PC-9 (cell line): ENCODE data around the gene PIK3R1. TPM values are rescaled to one million over a fixed set of nuclear protein-coding genes. Genes with fewer than 3 reads are reported as not detected.

Experiments
- BruUV-seq: library from RNA; stranded (reverse); fragments of 400-500 nt; replicated peaks from 2 replicates; lab custom pipeline; 2021; lab: Mats Ljungman, UMichigan
- CTCF ChIA-PET: fragments of 300-600 bp; sonication (Branson Sonifier 250); formaldehyde crosslinking; loops from one replicate; lab custom pipeline; 2022; ENCODE audit warnings: antibody characterized with exemption; lab: Charles Lee
- POLR2A ChIA-PET: fragments of 300-600 bp; sonication (Branson Sonifier 250); formaldehyde crosslinking; loops from one replicate; lab custom pipeline; 2022; ENCODE audit warnings: antibody characterized with exemption; ENCODE audit not compliant: unreplicated experiment; lab: Charles Lee
- DNase-seq, 2 experiments: peaks; one replicate each; pipeline versions ENCODE4 v3.0.0 to v3.0.0-alpha.2; 2015 to 2022; ENCODE audit warnings: mixed read lengths in 1 of 2
- H2AFZ ChIP-seq: fragments of 200-600 bp; sonication (generic); 2 replicates; pipeline ENCODE4 v1.8.1; 2017; ENCODE audit warnings: antibody characterized with exemption
- H3F3A ChIP-seq: fragments of 200-600 bp; sonication (generic); 2 replicates; pipeline ENCODE4 v1.8.1; 2017; ENCODE audit warnings: antibody characterized with exemption, mild to moderate bottlenecking, low read depth; ENCODE audit not compliant: insufficient read depth
- H3K27ac ChIP-seq: fragments of 200-600 bp; sonication (generic); 2 replicates; pipeline ENCODE4 v1.6.1; 2016; ENCODE audit warnings: mixed run types
- H3K27me3 ChIP-seq: fragments of 200-600 bp; sonication (generic); 2 replicates; pipeline ENCODE4 v1.6.1; 2016; ENCODE audit warnings: low read depth, mixed run types; ENCODE audit not compliant: insufficient read depth
- H3K36me3 ChIP-seq: fragments of 200-600 bp; sonication (generic); 2 replicates; pipeline ENCODE4 v1.6.1; 2016; ENCODE audit warnings: low read depth, mixed run types
- H3K4me1 ChIP-seq: fragments of 200-600 bp; sonication (generic); replicated peaks from 2 replicates; pipeline ENCODE4 v1.6.1; 2016; ENCODE audit warnings: mixed run types; ENCODE audit not compliant: insufficient read depth
- H3K4me2 ChIP-seq: fragments of 200-600 bp; sonication (generic); 2 replicates; pipeline ENCODE4 v1.6.1; 2017; ENCODE audit warnings: mixed run types
- H3K4me3 ChIP-seq: fragments of 200-600 bp; sonication (generic); 2 replicates; pipeline ENCODE4 v1.6.1; 2016; ENCODE audit warnings: mixed run types
- H3K79me2 ChIP-seq: fragments of 200-600 bp; sonication (generic); 2 replicates; pipeline ENCODE4 v1.6.1; 2017; ENCODE audit warnings: low read depth, mixed run types
- H3K9me2 ChIP-seq: fragments of 200-600 bp; sonication (generic); 2 replicates; pipeline ENCODE4 v1.8.1; 2017; ENCODE audit warnings: mild to moderate bottlenecking; ENCODE audit not compliant: insufficient read depth
- H3K9me3 ChIP-seq: fragments of 200-600 bp; sonication (generic); 2 replicates; pipeline ENCODE4 v1.8.1; 2016; ENCODE audit warnings: low read depth; ENCODE audit not compliant: insufficient read depth
- H4K20me1 ChIP-seq: fragments of 200-600 bp; sonication (generic); 2 replicates; pipeline ENCODE4 v1.8.1; 2017; ENCODE audit not compliant: insufficient read depth
- EZH2 ChIP-seq: fragments of 200-600 bp; sonication (generic); IDR thresholded peaks from 2 replicates; pipeline ENCODE4 v1.8.0; 2017; ENCODE audit warnings: antibody characterized with exemption, low read depth
- intact Hi-C: fragments of 100-400 bp; cut with micrococcal nuclease; formaldehyde crosslinking; loops from one replicate; pipeline ENCODE4 v1.10.0; 2022; ENCODE audit not compliant: unreplicated experiment
- total RNA-seq: library from RNA; stranded (reverse); gene quantifications from 2 replicates; pipeline ENCODE4 v1.2.3, GENCODE V29; 2021
- TF ChIP-seq, protein P1 (sequence below): fragments of 200-600 bp; sonication (generic); conservative IDR thresholded peaks from 2 replicates; pipeline ENCODE4 v1.6.1; 2017; ENCODE audit warnings: mixed run types, antibody characterized with exemption, mild to moderate bottlenecking, moderate library complexity

PIK3R1 gene
- total RNA-seq, 1 experiment from 2014 or later, result 15.9 TPM

DNA sequence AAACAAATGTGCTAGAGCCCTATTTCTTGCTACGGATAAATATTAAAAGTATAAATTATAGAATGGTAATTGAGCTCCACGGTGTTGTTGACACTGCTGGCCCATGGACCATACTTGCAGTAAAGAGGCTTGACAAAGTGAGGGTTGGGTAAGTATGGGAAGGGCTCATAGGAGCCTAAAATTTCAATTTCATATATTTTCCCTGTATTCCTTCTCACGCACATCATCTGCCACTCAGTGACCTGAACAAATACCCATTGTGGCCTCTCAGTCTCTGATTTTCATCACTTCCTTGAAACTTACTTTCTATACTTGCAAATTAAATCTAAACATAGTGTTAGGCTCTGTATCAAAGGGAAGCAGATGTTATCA lies 116.5 kb downstream of the PIK3R1 start:
- peaks cover 21% of the 10 kb centered on the region for H3F3A ChIP-seq
- no peaks in the 10 kb centered on the region for H3K9me2 ChIP-seq
- POLR2A ChIA-PET, result no interaction called here
- no peak overlapping the region for H2AFZ ChIP-seq
- no peaks in the 10 kb centered on the region for H3K9me3 ChIP-seq
- no peak overlapping the region for H3K4me2 ChIP-seq
- H3K27me3 ChIP-seq, result no peaks in the 10 kb centered on the region
- H3K4me1 ChIP-seq, result peaks cover 30% of the 10 kb centered on the region
- H4K20me1 ChIP-seq, result no peaks in the 10 kb centered on the region
- no TSS peak for BruUV-seq
- TF ChIP-seq EZH2, result no peak
- TF ChIP-seq, protein P1, sequence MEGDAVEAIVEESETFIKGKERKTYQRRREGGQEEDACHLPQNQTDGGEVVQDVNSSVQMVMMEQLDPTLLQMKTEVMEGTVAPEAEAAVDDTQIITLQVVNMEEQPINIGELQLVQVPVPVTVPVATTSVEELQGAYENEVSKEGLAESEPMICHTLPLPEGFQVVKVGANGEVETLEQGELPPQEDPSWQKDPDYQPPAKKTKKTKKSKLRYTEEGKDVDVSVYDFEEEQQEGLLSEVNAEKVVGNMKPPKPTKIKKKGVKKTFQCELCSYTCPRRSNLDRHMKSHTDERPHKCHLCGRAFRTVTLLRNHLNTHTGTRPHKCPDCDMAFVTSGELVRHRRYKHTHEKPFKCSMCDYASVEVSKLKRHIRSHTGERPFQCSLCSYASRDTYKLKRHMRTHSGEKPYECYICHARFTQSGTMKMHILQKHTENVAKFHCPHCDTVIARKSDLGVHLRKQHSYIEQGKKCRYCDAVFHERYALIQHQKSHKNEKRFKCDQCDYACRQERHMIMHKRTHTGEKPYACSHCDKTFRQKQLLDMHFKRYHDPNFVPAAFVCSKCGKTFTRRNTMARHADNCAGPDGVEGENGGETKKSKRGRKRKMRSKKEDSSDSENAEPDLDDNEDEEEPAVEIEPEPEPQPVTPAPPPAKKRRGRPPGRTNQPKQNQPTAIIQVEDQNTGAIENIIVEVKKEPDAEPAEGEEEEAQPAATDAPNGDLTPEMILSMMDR, result no peak
- no peak overlapping the region for H3K4me3 ChIP-seq
- CTCF ChIA-PET, result no interaction called here
- no peaks in the 10 kb centered on the region for H3K36me3 ChIP-seq
- H3K79me2 ChIP-seq, result no peaks in the 10 kb centered on the region
- DNase-seq, result no peak
- intact Hi-C loops, result loop anchor here (5.0 kb wide), 1 partner anchor 100 kb away; no protein-coding TSS in a partner anchor
- H3K27ac ChIP-seq, result no peak overlapping the region

DNA sequence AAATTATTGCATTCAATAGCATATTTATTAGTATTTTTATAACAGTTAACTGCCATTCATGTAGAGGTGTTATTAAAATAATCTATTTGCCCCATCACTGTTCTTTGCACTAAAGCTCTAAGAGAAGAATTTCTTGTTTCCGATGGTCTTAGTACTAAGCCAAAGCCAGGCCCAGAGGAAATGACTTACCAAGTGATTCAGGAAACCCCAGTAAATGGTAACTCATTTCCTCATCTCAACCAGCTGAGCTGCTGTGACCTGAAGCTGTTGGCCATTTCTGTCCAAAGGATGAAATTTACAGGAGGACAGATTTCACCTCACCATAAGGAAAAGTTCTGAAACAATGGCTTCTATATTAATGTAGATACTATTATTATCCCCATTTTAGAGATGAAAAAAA lies 117.0 kb downstream of the PIK3R1 start:
- peaks cover 21% of the 10 kb centered on the region for H3F3A ChIP-seq
- H3K36me3 ChIP-seq, result no peaks in the 10 kb centered on the region
- intact Hi-C loops, result loop anchor here (5.0 kb wide), 1 partner anchor 100 kb away; no protein-coding TSS in a partner anchor
- no peaks in the 10 kb centered on the region for H3K9me3 ChIP-seq
- TF ChIP-seq, protein P1, result no peak
- no peak for TF ChIP-seq EZH2
- H2AFZ ChIP-seq, result no peak overlapping the region
- no peak overlapping the region for H3K4me2 ChIP-seq
- H3K4me3 ChIP-seq, result no peak overlapping the region
- no peaks in the 10 kb centered on the region for H3K79me2 ChIP-seq
- BruUV-seq, result no TSS peak
- H4K20me1 ChIP-seq, result no peaks in the 10 kb centered on the region
- ChIA-PET POLR2A (no interaction called here), CTCF (interaction anchor here (1.0 to 1.1 kb wide), 2 partner anchors 11 to 60 kb away, joined by 3 read pairs; no protein-coding TSS in a partner anchor)
- no peaks in the 10 kb centered on the region for H3K27me3 ChIP-seq
- H3K4me1 ChIP-seq, result peaks cover 30% of the 10 kb centered on the region
- DNase-seq, result no peak
- no peak overlapping the region for H3K27ac ChIP-seq
- no peaks in the 10 kb centered on the region for H3K9me2 ChIP-seq

DNA sequence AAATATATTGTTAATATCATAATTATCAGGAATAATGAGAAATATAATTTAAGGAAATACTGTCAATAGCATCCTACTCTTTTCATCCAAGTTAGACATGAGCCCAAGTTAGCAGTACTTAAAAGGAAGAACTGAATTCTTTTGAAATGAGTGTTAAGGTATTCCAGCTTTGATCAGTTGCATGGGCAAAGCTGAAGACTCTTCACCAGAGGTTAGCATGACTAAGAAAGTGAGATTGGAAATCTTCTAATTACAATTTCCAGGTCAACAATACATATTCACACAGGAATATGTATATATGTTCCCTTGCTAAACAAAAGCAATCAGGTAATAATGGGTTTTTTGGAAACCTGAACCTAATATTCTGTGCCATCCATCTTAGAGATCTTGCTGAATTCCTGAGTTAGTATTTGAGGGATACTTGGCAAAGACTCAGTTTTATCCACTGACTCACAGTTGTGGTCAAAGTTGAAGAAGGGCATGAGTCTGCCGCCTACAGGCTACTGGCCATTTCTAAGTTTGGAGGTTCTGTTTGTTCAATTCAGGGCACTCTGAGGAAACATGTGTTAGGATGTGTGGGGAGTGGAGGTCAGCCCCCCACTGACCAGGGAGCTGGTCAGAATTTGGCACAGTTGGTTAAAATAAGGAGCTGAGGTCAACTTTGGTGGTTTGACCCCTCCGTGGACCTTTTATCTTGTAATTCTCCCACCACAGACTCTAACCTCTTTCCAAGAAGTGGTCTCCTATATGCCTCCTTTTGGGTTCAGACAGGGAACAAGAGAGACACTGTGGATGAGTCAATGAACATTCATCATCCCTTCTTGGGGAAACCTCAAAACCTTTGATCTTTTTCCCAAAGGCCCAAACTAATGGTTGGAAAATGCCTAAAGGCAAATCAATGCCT lies 118.3 kb downstream of the PIK3R1 start:
- H4K20me1 ChIP-seq, result no peaks in the 10 kb centered on the region
- H3K36me3 ChIP-seq, result no peaks in the 10 kb centered on the region
- no peak for TF ChIP-seq EZH2
- TF ChIP-seq, protein P1, result peak; percentile 53; the same call in 1 of the 2 replicates
- BruUV-seq, result no TSS peak
- H3F3A ChIP-seq, result peaks cover 21% of the 10 kb centered on the region
- ChIA-PET POLR2A (interaction anchor here (0.6 kb wide), 2 partner anchors 14 to 218 kb away, joined by 4 read pairs; no protein-coding TSS in a partner anchor), CTCF (interaction anchor here (1.0 to 1.1 kb wide), 2 partner anchors 10 to 59 kb away, joined by 3 read pairs; no protein-coding TSS in a partner anchor)
- H3K4me3 ChIP-seq, result no peak overlapping the region
- no peaks in the 10 kb centered on the region for H3K27me3 ChIP-seq
- H3K9me3 ChIP-seq, result no peaks in the 10 kb centered on the region
- peak overlapping the region; percentile 67 for H3K27ac ChIP-seq
- peak; percentile 41 to 83 for DNase-seq
- H3K9me2 ChIP-seq, result no peaks in the 10 kb centered on the region
- peak overlapping the region; percentile 29 for H3K4me2 ChIP-seq
- no peak overlapping the region for H2AFZ ChIP-seq
- intact Hi-C loops, result loop anchor here (1.0 to 5.0 kb wide), 3 partner anchors 48 to 123 kb away; no protein-coding TSS in a partner anchor
- peaks cover 30% of the 10 kb centered on the region for H3K4me1 ChIP-seq
- no peaks in the 10 kb centered on the region for H3K79me2 ChIP-seq
